HepG2 (cell line): ENCODE results near the gene HOXA1. TPM values are rescaled to one million over a fixed set of nuclear protein-coding genes. Genes with fewer than 3 reads are reported as not detected.
A peak's percentile ranks its signal among the peaks of the same experiment; 100 is the strongest.

Experiments used
- ATAC-seq: fragments of 200-7000 bp; cut with Tn5 transposase; 3 replicates; pipeline ENCODE4 v1.9.1; 2020; ENCODE audit warnings: mild to moderate bottlenecking, moderate library complexity
- BruUV-seq: library from RNA; stranded (reverse); fragments of 400-500 nt; replicated peaks from 2 replicates; lab custom pipeline; 2021; lab: Mats Ljungman, UMichigan
- CTCF ChIA-PET: fragments of 300-600 bp; formaldehyde crosslinking; extraction: SDS; loops from one replicate; lab custom pipeline; 2021; ENCODE audit warnings: low total read pairs, inconsistent platforms, low intra/inter-chr PET ratio; lab: Yijun Ruan, JAX
- POLR2A ChIA-PET: fragments of 350-600 bp; sonication (Branson Sonifier 250); formaldehyde crosslinking; loops from one replicate; lab custom pipeline; 2020; ENCODE audit warnings: antibody characterized with exemption, inconsistent platforms; lab: Yijun Ruan, JAX
- DNase-seq: peaks from one replicate; pipeline ENCODE4 v3.0.0-alpha.2; 2015; ENCODE audit warnings: low spot score
- FAIRE-seq: peaks from 3 replicates; lab custom pipeline; 2011; peaks lifted over from hg19 to GRCh38; lab: Jason Lieb, UNC
- H2AFZ ChIP-seq: one replicate; pipeline ENCODE4 v1.6.1; 2011; ENCODE audit warnings: low read length, inconsistent platforms
- H3K27ac ChIP-seq: fragments of 300-600 bp; 3 replicates; pipeline ENCODE4 v1.8.0; 2011; ENCODE audit warnings: mixed run types, mild to moderate bottlenecking, mixed read lengths, low read length, inconsistent platforms; ENCODE audit not compliant: insufficient read depth; ENCODE audit errors: extremely low read length
- H3K27me3 ChIP-seq, 2 experiments: fragments of 200-600 bp in 1 of 2; 2 replicates in 1 of 2; 3 replicates in 1 of 2; pipeline versions ENCODE4 v1.6.0 to v1.8.0; 2011; ENCODE audit warnings: low read length in 2 of 2, mild to moderate bottlenecking in 2 of 2, moderate library complexity in 2 of 2, inconsistent platforms in 1 of 2; ENCODE audit not compliant: insufficient read depth in 2 of 2, control insufficient read depth in 1 of 2
- H3K36me3 ChIP-seq, 2 experiments: fragments of 200-600 bp in 1 of 2; replicated peaks in 1 of 2; 2 replicates in 1 of 2; 3 replicates in 1 of 2; pipeline versions ENCODE4 v1.5.1 to v1.8.0; 2011; ENCODE audit warnings: low read length in 2 of 2, inconsistent platforms in 1 of 2; ENCODE audit not compliant: insufficient read depth in 2 of 2, control insufficient read depth in 1 of 2
- H3K4me1 ChIP-seq: 2 replicates; pipeline ENCODE4 v1.5.1; 2012; ENCODE audit warnings: low read length, inconsistent platforms; ENCODE audit not compliant: insufficient read depth
- H3K4me2 ChIP-seq: 2 replicates; pipeline ENCODE4 v1.6.0; 2011; ENCODE audit warnings: low read depth, low read length, inconsistent platforms
- H3K4me3 ChIP-seq, 3 experiments: fragments of 200-600 bp in 1 of 3; sonication (generic), shearing (Covaris generic) in 1 of 3; replicated peaks in 1 of 3; 2 replicates each; pipeline ENCODE4 v1.5.1; 2011 to 2016; ENCODE audit warnings: low read length in 3 of 3, inconsistent platforms in 2 of 3, low read depth in 2 of 3, mild to moderate bottlenecking in 2 of 3, control low read depth in 1 of 3, mixed read lengths in 1 of 3; ENCODE audit not compliant: insufficient read depth in 1 of 3
- H3K79me2 ChIP-seq: one replicate; pipeline ENCODE4 v1.6.1; 2011; ENCODE audit warnings: low read length, inconsistent platforms; ENCODE audit not compliant: insufficient read depth
- H3K9ac ChIP-seq: 2 replicates; pipeline ENCODE4 v1.6.0; 2011; ENCODE audit warnings: mild to moderate bottlenecking, low read depth, low read length, inconsistent platforms; ENCODE audit not compliant: insufficient read depth
- H3K9me3 ChIP-seq: 2 replicates; pipeline ENCODE4 v1.5.1; 2012; ENCODE audit warnings: mild to moderate bottlenecking, low read length
- H4K20me1 ChIP-seq: 2 replicates; pipeline ENCODE4 v1.6.0; 2011; ENCODE audit warnings: inconsistent platforms, mild to moderate bottlenecking, low read length, moderate library complexity; ENCODE audit not compliant: insufficient read depth
- AGO2 ChIP-seq: fragments of 200-400 bp; formaldehyde crosslinking; optimal IDR thresholded peaks from 2 replicates; pipeline ENCODE3; 2017; ENCODE audit warnings: mild to moderate bottlenecking, low read depth, low read length, moderate library complexity
- GATA4 ChIP-seq: sonication (generic); IDR thresholded peaks from 2 replicates; pipeline ENCODE4 v1.6.1; 2016; ENCODE audit warnings: antibody characterized with exemption, low read depth, borderline replicate concordance
- KLF15 ChIP-seq: sonication (generic); formaldehyde crosslinking; IDR thresholded peaks from 2 replicates; pipeline ENCODE4 v1.8.1; 2023; ENCODE audit warnings: borderline replicate concordance, mild to moderate bottlenecking, inconsistent platforms, missing genetic modification reagents, mixed read lengths
- SP2 ChIP-seq: sonication (generic); formaldehyde crosslinking; IDR thresholded peaks from 2 replicates; pipeline ENCODE4 v1.5.1; 2020; ENCODE audit warnings: mild to moderate bottlenecking, missing genetic modification reagents
- TEAD2 ChIP-seq: sonication (generic); formaldehyde crosslinking; IDR thresholded peaks from 2 replicates; pipeline ENCODE4 v1.9.0; 2021; ENCODE audit warnings: missing genetic modification reagents
- WIZ ChIP-seq: sonication (generic); formaldehyde crosslinking; IDR thresholded peaks from 2 replicates; pipeline ENCODE4 v1.5.1; 2020; ENCODE audit warnings: mild to moderate bottlenecking, missing genetic modification reagents
- WGBS: methylation state at CpG from one replicate; pipeline ENCODE4 v1.1.6; 2017; ENCODE audit warnings: low lambda C conversion rate; 5-methylcytosine and 5-hydroxymethylcytosine counted together
- in situ Hi-C: cut with HindIII; loops from 2 replicates; pipeline ENCODE4 v1.10.0; 2017; ENCODE audit warnings: low pct_unique_long_range_greater_than_20kb; ENCODE audit not compliant: extremely low pct_ligation_motif_present
- intact Hi-C: fragments of 100-400 bp; cut with micrococcal nuclease; formaldehyde crosslinking; loops from one replicate; pipeline ENCODE4 v1.10.0; 2022; ENCODE audit not compliant: unreplicated experiment
- polyA plus RNA-seq, 8 experiments: library from polyadenylated mRNA; depleted of rRNA in 3 of 8; stranded (reverse) in 7 of 8; unstranded in 1 of 8; fragments of >200 nt; fragmentation: Illumina TruSeq in 4 of 8; extraction: Trizol in 4 of 8; gene quantifications; 2 replicates each; pipeline versions ENCODE4 v1.2.1 to v1.2.3, GENCODE V29; 2011 to 2016; ENCODE audit warnings: low read depth in 4 of 8, missing spikeins in 1 of 8, mixed read lengths in 1 of 8; ENCODE audit not compliant: insufficient read depth in 1 of 8
- total RNA-seq, 5 experiments: library from RNA; depleted of rRNA; stranded (reverse); fragments of >200 nt; fragmentation: Illumina TruSeq; extraction: Trizol; gene quantifications; 2 replicates each; pipeline ENCODE4 v1.2.3, GENCODE V29; 2016; ENCODE audit warnings: low read depth in 1 of 5
- TF ChIP-seq, protein P1 (sequence below): sonication (generic); formaldehyde crosslinking; IDR thresholded peaks from 2 replicates; pipeline ENCODE4 v1.4.0; 2020; ENCODE audit warnings: mild to moderate bottlenecking, missing genetic modification reagents
- TF ChIP-seq, protein P2 (sequence below): sonication (generic); formaldehyde crosslinking; IDR thresholded peaks from 2 replicates; pipeline ENCODE4 v1.4.0; 2020; ENCODE audit warnings: missing genetic modification reagents, borderline replicate concordance

HOXA1 gene
- total and polyA plus RNA-seq, 2 of the 13 experiments (the other 11 are each of a cell fraction or from before 2014, with no cell fraction given) = 0.18 to 0.20 TPM

DNA sequence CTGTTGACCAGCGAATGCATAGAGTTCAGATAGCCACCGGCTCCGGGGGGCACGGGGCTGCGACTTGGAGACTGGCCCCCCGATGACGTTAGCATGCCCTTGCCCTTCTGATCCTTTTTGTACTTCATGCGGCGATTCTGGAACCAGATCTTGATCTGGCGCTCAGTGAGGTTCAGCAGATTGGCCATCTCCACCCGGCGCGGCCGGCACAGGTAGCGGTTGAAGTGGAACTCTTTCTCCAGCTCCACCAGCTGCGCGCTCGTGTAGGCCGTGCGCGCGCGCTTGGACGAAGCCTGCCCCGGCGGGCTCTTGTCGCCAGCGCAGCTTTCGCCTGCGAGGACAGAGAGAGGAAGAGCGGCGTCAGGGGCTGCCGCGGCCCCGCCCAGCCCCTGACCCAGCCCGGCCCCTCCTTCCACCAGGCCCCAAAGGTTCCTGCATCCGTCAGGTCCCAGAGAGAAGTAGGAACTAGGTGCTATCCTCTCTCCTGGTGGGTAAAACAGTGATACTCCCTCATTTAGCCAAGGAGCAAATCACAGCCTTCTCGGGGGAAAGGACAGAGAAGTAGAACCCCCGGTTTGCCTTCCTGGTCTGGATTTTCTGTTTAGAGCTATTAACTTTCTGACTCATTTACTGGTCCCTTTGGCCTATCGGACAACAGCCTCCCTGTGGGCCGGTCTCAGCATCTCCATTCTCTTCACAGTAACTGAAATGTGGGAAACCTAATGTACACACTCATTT, 12.8 kb upstream of the HOXA1 start:
- H4K20me1 ChIP-seq = peaks cover 5% of the 10 kb centered on the region; the same call in 1 of the 2 replicates
- H3K27me3 ChIP-seq = no peaks in the 10 kb centered on the region
- DNase-seq = no peak
- POLR2A ChIA-PET = interaction anchor here (1.6 to 3.8 kb wide), 2 partner anchors 12 to 13 kb away, joined by 4 to 55 read pairs; no protein-coding TSS in a partner anchor
- H3K4me1 ChIP-seq = peaks cover 12% of the 10 kb centered on the region; the same call in 1 of the 2 replicates
- TF ChIP-seq WIZ (no peak), KLF15 (CRISPR knock-in tag) (no peak), GATA4 (no peak), AGO2 (peak; percentile 80), TEAD2 (CRISPR knock-in tag) (no peak), SP2 (no peak)
- TF ChIP-seq, protein P1, sequence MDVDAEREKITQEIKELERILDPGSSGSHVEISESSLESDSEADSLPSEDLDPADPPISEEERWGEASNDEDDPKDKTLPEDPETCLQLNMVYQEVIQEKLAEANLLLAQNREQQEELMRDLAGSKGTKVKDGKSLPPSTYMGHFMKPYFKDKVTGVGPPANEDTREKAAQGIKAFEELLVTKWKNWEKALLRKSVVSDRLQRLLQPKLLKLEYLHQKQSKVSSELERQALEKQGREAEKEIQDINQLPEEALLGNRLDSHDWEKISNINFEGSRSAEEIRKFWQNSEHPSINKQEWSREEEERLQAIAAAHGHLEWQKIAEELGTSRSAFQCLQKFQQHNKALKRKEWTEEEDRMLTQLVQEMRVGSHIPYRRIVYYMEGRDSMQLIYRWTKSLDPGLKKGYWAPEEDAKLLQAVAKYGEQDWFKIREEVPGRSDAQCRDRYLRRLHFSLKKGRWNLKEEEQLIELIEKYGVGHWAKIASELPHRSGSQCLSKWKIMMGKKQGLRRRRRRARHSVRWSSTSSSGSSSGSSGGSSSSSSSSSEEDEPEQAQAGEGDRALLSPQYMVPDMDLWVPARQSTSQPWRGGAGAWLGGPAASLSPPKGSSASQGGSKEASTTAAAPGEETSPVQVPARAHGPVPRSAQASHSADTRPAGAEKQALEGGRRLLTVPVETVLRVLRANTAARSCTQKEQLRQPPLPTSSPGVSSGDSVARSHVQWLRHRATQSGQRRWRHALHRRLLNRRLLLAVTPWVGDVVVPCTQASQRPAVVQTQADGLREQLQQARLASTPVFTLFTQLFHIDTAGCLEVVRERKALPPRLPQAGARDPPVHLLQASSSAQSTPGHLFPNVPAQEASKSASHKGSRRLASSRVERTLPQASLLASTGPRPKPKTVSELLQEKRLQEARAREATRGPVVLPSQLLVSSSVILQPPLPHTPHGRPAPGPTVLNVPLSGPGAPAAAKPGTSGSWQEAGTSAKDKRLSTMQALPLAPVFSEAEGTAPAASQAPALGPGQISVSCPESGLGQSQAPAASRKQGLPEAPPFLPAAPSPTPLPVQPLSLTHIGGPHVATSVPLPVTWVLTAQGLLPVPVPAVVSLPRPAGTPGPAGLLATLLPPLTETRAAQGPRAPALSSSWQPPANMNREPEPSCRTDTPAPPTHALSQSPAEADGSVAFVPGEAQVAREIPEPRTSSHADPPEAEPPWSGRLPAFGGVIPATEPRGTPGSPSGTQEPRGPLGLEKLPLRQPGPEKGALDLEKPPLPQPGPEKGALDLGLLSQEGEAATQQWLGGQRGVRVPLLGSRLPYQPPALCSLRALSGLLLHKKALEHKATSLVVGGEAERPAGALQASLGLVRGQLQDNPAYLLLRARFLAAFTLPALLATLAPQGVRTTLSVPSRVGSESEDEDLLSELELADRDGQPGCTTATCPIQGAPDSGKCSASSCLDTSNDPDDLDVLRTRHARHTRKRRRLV (CRISPR knock-in tag) = no peak
- TF ChIP-seq, protein P2, sequence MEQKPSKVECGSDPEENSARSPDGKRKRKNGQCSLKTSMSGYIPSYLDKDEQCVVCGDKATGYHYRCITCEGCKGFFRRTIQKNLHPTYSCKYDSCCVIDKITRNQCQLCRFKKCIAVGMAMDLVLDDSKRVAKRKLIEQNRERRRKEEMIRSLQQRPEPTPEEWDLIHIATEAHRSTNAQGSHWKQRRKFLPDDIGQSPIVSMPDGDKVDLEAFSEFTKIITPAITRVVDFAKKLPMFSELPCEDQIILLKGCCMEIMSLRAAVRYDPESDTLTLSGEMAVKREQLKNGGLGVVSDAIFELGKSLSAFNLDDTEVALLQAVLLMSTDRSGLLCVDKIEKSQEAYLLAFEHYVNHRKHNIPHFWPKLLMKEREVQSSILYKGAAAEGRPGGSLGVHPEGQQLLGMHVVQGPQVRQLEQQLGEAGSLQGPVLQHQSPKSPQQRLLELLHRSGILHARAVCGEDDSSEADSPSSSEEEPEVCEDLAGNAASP (CRISPR knock-in tag) = no peak
- TF ChIP-seq, all 625 proteins: peak for 1
- WGBS = 98% methylated on average over 34 of the region's 41 CpGs
- no peaks in the 10 kb centered on the region for H3K9me3 ChIP-seq
- H2AFZ ChIP-seq = no peak overlapping the region
- no peak overlapping the region for H3K27ac ChIP-seq
- in situ Hi-C loops = no loop called here
- CTCF ChIA-PET = no interaction called here
- H3K36me3 ChIP-seq = peaks cover 2 to 7% of the 10 kb centered on the region in 2 experiments; a peak in 2 of 5 replicates
- FAIRE-seq (no peak), ATAC-seq (no peak)
- BruUV-seq = no TSS peak
- no peak overlapping the region for H3K4me3 ChIP-seq
- H3K9ac ChIP-seq = no peak overlapping the region
- peaks cover 8% of the 10 kb centered on the region for H3K79me2 ChIP-seq
- no peak overlapping the region for H3K4me2 ChIP-seq
- intact Hi-C loops = no loop called here
